ENCODE results near the gene LSS. TPM values are rescaled to one million over a fixed set of nuclear protein-coding genes. Genes with fewer than 3 reads are reported as not detected.

Gene LSS
- total and polyA plus RNA-seq, 2 of the 8 experiments (the other 6 are each of a cell fraction or from before 2014, with no cell fraction given), result 96.1 to 123 TPM

GRCh38 chr21:46227811-46228344 lies 696 bp downstream of the LSS start:
- no peak overlapping the region for H3K4ac ChIP-seq (replicated peaks; ENCODE audit: insufficient read length, low read depth, low read length)
- H3K36me3 ChIP-seq (ENCODE audit: control insufficient read depth in 2 of 4, insufficient read depth in 4 of 4, low read length in 3 of 4), result peaks cover 2 to 36% (median 16%) of the 10 kb centered on the region in 4 experiments; a peak in 6 of 8 replicates
- peak overlapping the region in 1 of 4 experiments; percentile 40; a peak in 2 of 7 replicates for H3K9ac ChIP-seq (replicated peaks in 1 of 4; ENCODE audit: extremely low read depth in 1 of 4, low read depth in 3 of 4, low read length in 3 of 4)
- H2AK5ac ChIP-seq (ENCODE audit: low read depth, low read length), result no peak overlapping the region
- DNase-seq (ENCODE audit: low read depth in 1 of 2, low spot score in 2 of 2), result no peak
- no peak overlapping the region for H4K5ac ChIP-seq (ENCODE audit: insufficient read length, low read depth, low read length)
- TF ChIP-seq BRCA1 (IDR thresholded peaks at IDR 0.05; ENCODE audit: low read depth, low read length), result no peak
- TF ChIP-seq ASH2L (IDR thresholded peaks at IDR 0.05; ENCODE audit: low read length), result peak; percentile 40
- H3K4me1 ChIP-seq (replicated peaks in 1 of 4; ENCODE audit: control insufficient read depth in 3 of 4, insufficient read depth in 4 of 4, low read length in 3 of 4), result peaks cover 3 to 12% (median 6%) of the 10 kb centered on the region in 4 experiments
- FAIRE-seq, result no peak
- H2BK5ac ChIP-seq (ENCODE audit: low read depth, low read length), result peak overlapping the region; percentile 90; the same call in 1 of the 2 replicates
- H3K23me2 ChIP-seq (ENCODE audit: low read depth, low read length), result peaks cover 7% of the 10 kb centered on the region; the same call in 1 of the 2 replicates
- no peak overlapping the region for H4K91ac ChIP-seq (replicated peaks; ENCODE audit: insufficient read length, low read length)
- 0 out of 2 replicates have a peak overlapping the region, but pooled peaks have one; percentile 83 for H3K18ac ChIP-seq (ENCODE audit: extremely low read depth, low read length)
- H3K79me1 ChIP-seq (ENCODE audit: low read depth, low read length), result peaks cover 14% of the 10 kb centered on the region
- peak overlapping the region; percentile 92 for H3K56ac ChIP-seq (replicated peaks; ENCODE audit: insufficient read length, low read depth, low read length)
- H4K20me1 ChIP-seq (replicated peaks in 1 of 2; ENCODE audit: control insufficient read depth in 1 of 2, insufficient read depth in 2 of 2, low read length in 2 of 2), result peaks cover 2 to 14% of the 10 kb centered on the region in 2 experiments
- H2BK120ac ChIP-seq (replicated peaks; ENCODE audit: low read depth, low read length), result no peak overlapping the region
- no peak overlapping the region; the same call in 1 of the 2 replicates for H4K8ac ChIP-seq (ENCODE audit: extremely low read depth, insufficient read depth, low read length)
- peaks cover 0 to 4% (median 0%) of the 10 kb centered on the region in 4 experiments; a peak in 2 of 7 replicates for H3K27me3 ChIP-seq (replicated peaks in 1 of 4; ENCODE audit: control insufficient read depth in 3 of 4, extremely low read depth in 1 of 4, insufficient read depth in 3 of 4, low read length in 3 of 4)
- WGBS, 2 experiments (ENCODE audit: extremely low coverage in 1 of 2, insufficient coverage in 1 of 2, insufficient read length in 1 of 2, insufficient replicate concordance in 2 of 2, low coverage in 1 of 2, low lambda C conversion rate in 2 of 2, missing lambda C conversion rate in 1 of 2), result 5% methylated on average over 20 of the region's 20 CpGs; no CpG with 5 or more reads in 1 of the 2 experiments
- no peak overlapping the region for H3K14ac ChIP-seq (ENCODE audit: insufficient read length)
- no peak overlapping the region for H2BK12ac ChIP-seq (ENCODE audit: low read depth, low read length)
- ChIA-PET POLR2A (ENCODE audit: partially characterized antibody) (interaction anchor here (0.7 to 1.2 kb wide), 3 partner anchors 12 to 97 kb away, joined by 3 to 4 read pairs (median 3); no protein-coding TSS in a partner anchor), CTCF (ENCODE audit: partially characterized antibody) (interaction anchor here (1.2 kb wide), 3 partner anchors 10 to 99 kb away, joined by 3 to 5 read pairs (median 5); no protein-coding TSS in a partner anchor)
- peak overlapping the region; percentile 54; the same call in 1 of the 2 replicates for H3K27ac ChIP-seq (ENCODE audit: low read depth, low read length)
- H3K23ac ChIP-seq (ENCODE audit: insufficient read length), result no peak overlapping the region
- peak overlapping the region; percentile 70 to 78 (median 73) for H3K4me3 ChIP-seq (ENCODE audit: extremely low read depth in 1 of 4, insufficient read depth in 2 of 4, low read depth in 3 of 4, low read length in 4 of 4)
- H3K4me2 ChIP-seq (ENCODE audit: insufficient read depth in 1 of 2, low read depth in 2 of 2, low read length in 2 of 2), result peak overlapping the region; percentile 91 to 92
- H2AFZ ChIP-seq (ENCODE audit: low read length), result no peak overlapping the region
- H3K9me3 ChIP-seq (ENCODE audit: insufficient read depth in 2 of 2, low read depth in 1 of 2, low read length in 1 of 2), result peaks cover 22 to 35% of the 10 kb centered on the region in 2 experiments; a peak in 3 of 4 replicates
- H2BK20ac ChIP-seq (ENCODE audit: low read length), result no peak overlapping the region
- peaks cover 15 to 47% of the 10 kb centered on the region in 2 experiments; a peak in 3 of 4 replicates for H3K79me2 ChIP-seq (ENCODE audit: control insufficient read depth in 1 of 2, insufficient read depth in 2 of 2, low read length in 2 of 2)
- no peak overlapping the region; the same call in 1 of the 2 replicates for H2BK15ac ChIP-seq (ENCODE audit: low read length)

Measured in H1 (cell line).